Loucy (cell line): ENCODE data around the gene FMO5.
A peak's percentile ranks its signal among the peaks of the same experiment; 100 is the strongest.

Experiments used
- H2AFZ ChIP-seq: fragments of 200-600 bp; sonication (generic); 2 replicates; pipeline ENCODE4 v1.6.0; 2016; ENCODE audit warnings: antibody characterized with exemption, mild to moderate bottlenecking, low read length, moderate library complexity
- H3F3A ChIP-seq: fragments of 200-600 bp; 2 replicates; pipeline ENCODE4 v1.6.0; 2016; ENCODE audit warnings: antibody characterized with exemption, low read depth, mild to moderate bottlenecking
- H3K27me3 ChIP-seq: fragments of 200-600 bp; sonication (generic); 2 replicates; pipeline ENCODE4 v1.6.1; 2014; ENCODE audit warnings: low read length, mild to moderate bottlenecking; ENCODE audit not compliant: insufficient read depth, poor library complexity, severe bottlenecking
- H3K36me3 ChIP-seq: fragments of 200-600 bp; sonication (generic); 2 replicates; pipeline ENCODE4 v1.6.1; 2016; ENCODE audit warnings: low read length; ENCODE audit not compliant: insufficient read depth
- H3K4me1 ChIP-seq: fragments of 200-600 bp; sonication (generic); 2 replicates; pipeline ENCODE4 v1.5.1; 2014; ENCODE audit warnings: low read length, mild to moderate bottlenecking; ENCODE audit not compliant: insufficient read depth, poor library complexity, severe bottlenecking
- H3K4me2 ChIP-seq: fragments of 200-600 bp; sonication (generic); 2 replicates; pipeline ENCODE4 v1.6.0; 2014; ENCODE audit warnings: antibody characterized with exemption, low read length, low read depth, mild to moderate bottlenecking; ENCODE audit not compliant: poor library complexity, severe bottlenecking
- H3K4me3 ChIP-seq: fragments of 200-600 bp; sonication (generic); 2 replicates; pipeline ENCODE4 v1.5.1; 2014; ENCODE audit warnings: low read length, mild to moderate bottlenecking, mixed read lengths; ENCODE audit not compliant: poor library complexity, severe bottlenecking
- H3K79me2 ChIP-seq: fragments of 200-600 bp; sonication (generic); 2 replicates; pipeline ENCODE4 v1.6.1; 2014; ENCODE audit warnings: low read length; ENCODE audit not compliant: insufficient read depth
- H3K9ac ChIP-seq: fragments of 200-600 bp; sonication (generic); 2 replicates; pipeline ENCODE4 v1.6.0; 2014; ENCODE audit warnings: mild to moderate bottlenecking, low read depth, low read length, moderate library complexity; ENCODE audit not compliant: poor library complexity, severe bottlenecking
- H3K9me2 ChIP-seq: fragments of 200-600 bp; sonication (generic); replicated peaks from 2 replicates; pipeline ENCODE4 v1.6.1; 2016; ENCODE audit warnings: low read depth, low read length, mixed read lengths
- H3K9me3 ChIP-seq: fragments of 200-600 bp; sonication (generic); 2 replicates; pipeline ENCODE4 v1.6.1; 2014; ENCODE audit warnings: mild to moderate bottlenecking, antibody characterized with exemption, low read length, low read depth; ENCODE audit not compliant: insufficient read depth
- H4K20me1 ChIP-seq: fragments of 200-600 bp; sonication (generic); 2 replicates; pipeline ENCODE4 v1.6.0; 2014; ENCODE audit warnings: antibody characterized with exemption, low read length, mild to moderate bottlenecking; ENCODE audit not compliant: insufficient read depth, poor library complexity, severe bottlenecking
- CTCF ChIP-seq: fragments of 200-600 bp; sonication (generic); conservative IDR thresholded peaks from 2 replicates; pipeline ENCODE4 v1.5.1; 2014; ENCODE audit warnings: mild to moderate bottlenecking, antibody characterized with exemption, low read length
- EZH2phosphoT487 ChIP-seq: fragments of 200-600 bp; IDR thresholded peaks from 2 replicates; pipeline ENCODE4 v1.6.1; 2018; ENCODE audit warnings: antibody characterized with exemption, mild to moderate bottlenecking, moderate library complexity, borderline replicate concordance

Gene FMO5

DNA sequence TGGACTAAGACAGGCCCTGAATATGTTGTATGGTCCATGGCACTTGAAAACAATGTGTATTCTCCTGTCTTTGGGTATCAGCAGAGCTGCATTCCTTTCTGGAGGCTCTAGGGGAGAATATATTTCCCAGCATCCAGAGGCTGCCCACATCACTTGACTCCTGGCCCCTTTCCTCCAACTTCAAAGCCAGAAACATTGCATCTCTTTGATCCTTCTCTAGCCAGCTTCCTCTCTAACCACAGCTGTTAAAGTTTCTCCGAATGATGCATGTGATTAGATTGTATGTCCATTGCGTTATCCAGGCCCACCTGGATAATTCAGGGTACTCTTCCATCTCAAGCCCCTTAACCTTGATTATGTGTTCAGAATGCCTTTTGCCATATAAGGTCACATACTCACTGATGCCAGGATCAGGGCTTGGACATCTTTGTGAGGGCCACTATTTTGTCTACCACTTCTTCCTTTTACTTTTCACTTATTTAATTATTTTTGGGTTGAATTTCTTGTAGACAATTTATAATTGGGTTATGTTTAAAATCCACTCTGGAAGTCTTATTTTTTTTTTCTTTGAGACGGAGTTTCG lies 22.6 kb upstream of the FMO5 start:
- peak overlapping the region; percentile 89 for H3K4me3 ChIP-seq
- no peak for TF ChIP-seq EZH2phosphoT487
- no peak for TF ChIP-seq CTCF
- H3K4me2 ChIP-seq = peak overlapping the region; percentile 95
- H3K9me2 ChIP-seq = no peaks in the 10 kb centered on the region
- no peak overlapping the region for H3K9ac ChIP-seq
- no peaks in the 10 kb centered on the region for H3F3A ChIP-seq
- H3K9me3 ChIP-seq = no peaks in the 10 kb centered on the region
- H3K36me3 ChIP-seq = peaks cover 8% of the 10 kb centered on the region; the same call in 1 of the 2 replicates
- H3K79me2 ChIP-seq = peaks cover 100% of the 10 kb centered on the region
- peaks cover 54% of the 10 kb centered on the region for H3K4me1 ChIP-seq
- no peak overlapping the region for H2AFZ ChIP-seq
- peaks cover 67% of the 10 kb centered on the region for H4K20me1 ChIP-seq
- H3K27me3 ChIP-seq = no peaks in the 10 kb centered on the region

- Histone ChIP-seq H3K9me3 (no peaks in the 10 kb centered on the region), H3K36me3 (peaks cover under 1% of the 10 kb centered on the region; the same call in 1 of the 2 replicates), H3K27me3 (no peaks in the 10 kb centered on the region), H3K9me2 (no peaks in the 10 kb centered on the region), H3K79me2 (peaks cover 93% of the 10 kb centered on the region), H2AFZ (no peak overlapping the region), H4K20me1 (peaks cover 67% of the 10 kb centered on the region), H3K4me1 (peaks cover 54% of the 10 kb centered on the region), H3K4me2 (peak overlapping the region; percentile 95), H3K9ac (no peak overlapping the region), H3F3A (no peaks in the 10 kb centered on the region), H3K4me3 (peak overlapping the region; percentile 89)
- no peak for TF ChIP-seq CTCF
- TF ChIP-seq EZH2phosphoT487 = no peak
Observed at GRCh38 chr1:147246910-147247655, 21.9 kb upstream of the FMO5 start.

- Histone ChIP-seq H3F3A (no peaks in the 10 kb centered on the region), H3K27me3 (no peaks in the 10 kb centered on the region), H3K9me3 (no peaks in the 10 kb centered on the region), H3K9ac (no peak overlapping the region), H2AFZ (no peak overlapping the region), H3K36me3 (no peaks in the 10 kb centered on the region), H3K4me1 (peaks cover 59% of the 10 kb centered on the region), H3K79me2 (peaks cover 85% of the 10 kb centered on the region), H3K4me2 (peak overlapping the region; percentile 95), H3K4me3 (peak overlapping the region; percentile 89), H3K9me2 (no peaks in the 10 kb centered on the region), H4K20me1 (peaks cover 67% of the 10 kb centered on the region)
- TF ChIP-seq CTCF = no peak
- no peak for TF ChIP-seq EZH2phosphoT487
Observed at GRCh38 chr1:147246044-147246690, 21.0 kb upstream of the FMO5 start.
